ENCODE results near the gene CDK5.

DNA sequence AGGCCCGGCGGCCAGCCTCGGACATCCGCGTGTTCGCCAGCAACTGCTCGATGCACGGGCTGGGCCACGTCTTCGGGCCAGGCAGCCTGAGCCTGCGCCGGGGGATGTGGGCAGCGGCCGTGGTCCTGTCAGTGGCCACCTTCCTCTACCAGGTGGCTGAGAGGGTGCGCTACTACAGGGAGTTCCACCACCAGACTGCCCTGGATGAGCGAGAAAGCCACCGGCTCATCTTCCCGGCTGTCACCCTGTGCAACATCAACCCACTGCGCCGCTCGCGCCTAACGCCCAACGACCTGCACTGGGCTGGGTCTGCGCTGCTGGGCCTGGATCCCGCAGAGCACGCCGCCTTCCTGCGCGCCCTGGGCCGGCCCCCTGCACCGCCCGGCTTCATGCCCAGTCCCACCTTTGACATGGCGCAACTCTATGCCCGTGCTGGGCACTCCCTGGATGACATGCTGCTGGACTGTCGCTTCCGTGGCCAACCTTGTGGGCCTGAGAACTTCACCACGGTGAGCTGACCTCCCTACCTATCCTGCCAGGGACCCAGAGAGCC lies 8.7 kb downstream of the CDK5 start:
- no peak for TF ChIP-seq EZH2phosphoT487 (IDR thresholded peaks at IDR 0.05; ENCODE audit: low read depth)
- TF ChIP-seq, protein P1, sequence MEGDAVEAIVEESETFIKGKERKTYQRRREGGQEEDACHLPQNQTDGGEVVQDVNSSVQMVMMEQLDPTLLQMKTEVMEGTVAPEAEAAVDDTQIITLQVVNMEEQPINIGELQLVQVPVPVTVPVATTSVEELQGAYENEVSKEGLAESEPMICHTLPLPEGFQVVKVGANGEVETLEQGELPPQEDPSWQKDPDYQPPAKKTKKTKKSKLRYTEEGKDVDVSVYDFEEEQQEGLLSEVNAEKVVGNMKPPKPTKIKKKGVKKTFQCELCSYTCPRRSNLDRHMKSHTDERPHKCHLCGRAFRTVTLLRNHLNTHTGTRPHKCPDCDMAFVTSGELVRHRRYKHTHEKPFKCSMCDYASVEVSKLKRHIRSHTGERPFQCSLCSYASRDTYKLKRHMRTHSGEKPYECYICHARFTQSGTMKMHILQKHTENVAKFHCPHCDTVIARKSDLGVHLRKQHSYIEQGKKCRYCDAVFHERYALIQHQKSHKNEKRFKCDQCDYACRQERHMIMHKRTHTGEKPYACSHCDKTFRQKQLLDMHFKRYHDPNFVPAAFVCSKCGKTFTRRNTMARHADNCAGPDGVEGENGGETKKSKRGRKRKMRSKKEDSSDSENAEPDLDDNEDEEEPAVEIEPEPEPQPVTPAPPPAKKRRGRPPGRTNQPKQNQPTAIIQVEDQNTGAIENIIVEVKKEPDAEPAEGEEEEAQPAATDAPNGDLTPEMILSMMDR (IDR thresholded peaks at IDR 0.05; ENCODE audit: low read depth, low read length) = no peak
